Measurements from ENCODE around the gene SLMAP.
"Not testable (repeated sequence)": the region's sequence is repeated elsewhere in the genome, so short reads cannot be mapped to it uniquely, and the experiment has no call there.

Gene SLMAP

DNA sequence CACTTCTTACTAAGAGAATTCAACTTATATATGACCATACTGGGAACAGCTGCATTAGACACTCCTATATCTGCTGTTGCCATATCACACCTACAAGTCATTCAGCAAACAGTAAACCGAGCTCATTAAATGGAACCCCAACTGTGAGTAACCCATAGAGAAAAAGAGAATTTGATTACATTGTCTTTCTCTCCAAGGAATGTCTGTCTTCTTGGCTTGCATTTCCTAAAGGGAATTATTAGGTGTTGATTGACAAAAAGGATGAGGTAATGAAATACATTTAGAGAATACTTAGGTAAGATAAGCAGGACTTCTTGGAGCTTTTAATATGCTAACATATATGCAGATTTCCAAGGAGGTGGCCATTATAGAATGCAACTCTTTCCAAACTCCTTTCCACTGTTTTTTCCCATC, 76.8 kb downstream of the SLMAP start:
- no peak for DNase-seq

DNA sequence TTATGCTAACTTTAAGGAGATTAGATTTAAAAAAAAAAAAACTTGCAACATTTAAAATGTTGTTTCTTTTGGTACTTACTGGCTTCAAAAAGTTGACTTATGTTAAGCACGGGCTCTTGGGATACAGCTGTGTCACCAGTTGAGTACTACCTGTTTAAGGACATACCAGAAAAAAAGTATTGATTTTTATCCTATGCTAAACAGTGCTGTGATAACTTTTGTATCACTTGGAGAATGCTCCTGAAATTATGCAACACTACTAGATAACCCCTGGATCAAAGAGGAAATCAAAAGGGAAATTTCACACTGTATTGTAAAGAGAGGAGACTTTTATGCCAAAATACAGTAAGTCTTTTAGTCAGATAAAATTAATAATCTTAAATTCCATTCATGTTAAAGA, 77.7 kb downstream of the SLMAP start:
- DNase-seq = no peak

DNA sequence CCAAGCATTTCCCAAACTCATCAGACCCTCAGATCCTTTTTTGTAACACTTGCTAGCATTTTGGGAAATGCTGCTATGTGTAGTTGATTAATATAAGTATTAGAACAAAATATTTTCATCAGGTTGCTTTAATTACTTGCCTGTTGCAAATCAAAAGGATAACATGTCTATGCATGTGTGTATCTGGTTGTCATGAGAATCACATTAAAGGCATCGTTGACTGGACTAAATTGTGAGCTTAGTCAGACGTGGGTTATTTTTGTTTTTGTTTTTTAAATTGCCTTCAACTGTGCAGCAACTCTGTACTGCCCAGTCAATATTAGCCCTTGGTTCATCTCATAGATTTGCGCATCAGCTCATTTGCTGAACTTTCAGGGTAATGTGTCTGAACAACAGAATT, 81.6 kb downstream of the SLMAP start:
- DNase-seq = no peak

DNA sequence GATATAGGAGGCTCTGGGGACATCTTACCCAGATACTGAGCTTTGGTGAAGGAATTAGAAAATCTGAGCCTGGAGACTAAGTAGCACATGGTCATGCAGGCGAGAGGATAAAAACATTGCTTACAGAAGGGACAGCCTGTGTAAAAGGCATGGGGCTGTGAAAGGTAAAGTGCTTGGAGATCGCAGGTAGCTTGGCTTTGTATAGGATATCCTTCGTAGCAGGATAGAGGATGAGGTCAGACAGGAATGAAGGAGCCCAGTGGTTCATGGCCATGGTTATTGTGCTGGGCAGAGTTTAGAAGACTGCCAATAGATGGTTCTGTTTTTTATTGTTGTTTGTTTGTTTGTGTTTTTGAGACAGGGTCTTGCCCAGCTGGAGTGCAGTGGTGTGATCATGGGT, 82.5 kb downstream of the SLMAP start:
- no peak for DNase-seq

DNA sequence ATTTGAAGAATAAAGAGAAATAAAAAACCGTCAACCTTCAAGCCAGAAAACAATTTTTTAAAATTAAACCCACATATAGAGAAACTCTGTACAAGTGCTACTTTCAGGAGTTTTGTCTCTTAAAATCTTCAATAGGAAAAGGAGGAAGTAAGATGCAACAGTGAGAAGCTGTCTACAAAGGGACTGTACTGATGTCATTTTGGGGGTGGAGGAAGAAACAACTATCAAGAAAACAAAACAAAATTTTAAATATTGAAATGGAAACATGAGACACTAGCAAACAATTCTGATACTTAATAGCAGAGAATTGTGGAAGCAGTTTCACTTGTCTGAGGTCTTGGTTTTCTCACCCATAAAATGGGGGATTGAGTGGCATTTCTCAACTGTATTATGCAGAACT, 84.4 kb downstream of the SLMAP start:
- no peak for DNase-seq

DNA sequence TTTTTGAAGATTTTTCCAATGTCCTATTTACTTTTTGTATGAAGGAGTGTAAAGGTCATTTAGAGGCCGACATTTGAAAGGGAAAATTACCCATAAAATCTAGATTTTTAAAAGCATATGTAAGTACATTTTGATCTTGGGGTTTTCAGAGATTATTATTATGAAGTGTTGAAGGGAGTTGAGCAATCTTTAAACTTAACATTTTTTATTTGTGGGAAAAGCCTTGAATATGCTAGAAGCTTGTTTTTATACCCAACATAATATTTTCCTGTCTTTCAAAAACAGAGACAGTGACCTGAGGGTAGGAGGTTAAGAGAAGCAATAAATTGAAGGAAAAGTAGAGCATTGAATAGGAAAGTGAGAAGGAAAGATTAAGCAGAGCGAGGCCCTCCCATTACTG, 85.7 kb downstream of the SLMAP start:
- DNase-seq = no peak

DNA sequence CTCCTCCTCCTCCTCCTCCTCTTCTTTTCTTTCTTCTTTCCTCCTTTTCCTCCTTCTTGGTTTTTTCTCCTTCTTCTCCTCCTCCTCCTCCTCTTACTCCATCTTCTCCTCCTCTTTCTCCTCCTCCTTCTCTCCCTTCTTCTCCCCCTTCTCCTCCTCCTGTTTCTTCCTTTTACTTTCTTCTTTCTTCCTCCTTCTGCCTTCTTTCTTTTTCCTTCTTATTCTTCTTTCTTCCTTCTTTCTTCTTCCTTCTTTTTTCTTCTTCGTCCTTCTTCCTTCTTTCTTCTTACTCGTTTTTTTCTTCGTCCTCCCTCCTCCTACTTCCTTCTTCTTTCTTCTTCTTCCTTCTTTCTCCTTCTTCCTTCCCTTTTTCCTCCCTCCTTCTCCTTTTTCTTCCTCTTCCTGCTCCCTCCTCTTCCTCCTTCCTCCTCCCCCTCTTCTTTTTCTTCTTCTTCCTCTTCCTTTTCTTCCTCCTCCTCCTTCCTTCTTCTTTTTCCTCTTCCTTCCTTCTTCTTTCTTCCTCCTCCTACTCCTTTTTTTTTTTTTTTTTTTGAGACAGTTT, 92.1 kb downstream of the SLMAP start:
- DNase-seq = no peak

DNA sequence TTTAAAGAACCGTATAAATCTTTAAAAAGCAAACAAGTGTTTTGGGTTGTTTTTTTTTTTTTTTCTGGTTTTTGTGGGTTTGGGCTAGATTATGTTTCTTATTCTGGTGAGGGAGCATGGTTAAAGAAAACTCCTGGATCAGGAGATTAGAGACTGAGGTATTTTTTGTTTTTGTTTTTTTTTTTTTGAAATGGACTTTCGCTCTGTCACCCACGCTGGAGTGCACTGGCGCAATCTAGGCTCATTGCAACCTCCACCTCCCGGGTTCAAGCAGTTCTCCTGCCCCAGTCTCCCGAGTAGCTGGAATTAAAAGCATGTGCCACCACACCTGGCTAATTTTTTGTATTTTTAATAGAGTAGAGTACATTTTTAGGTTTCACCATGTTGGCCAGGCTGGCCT, 95.2 kb downstream of the SLMAP start:
- no peak for DNase-seq

DNA sequence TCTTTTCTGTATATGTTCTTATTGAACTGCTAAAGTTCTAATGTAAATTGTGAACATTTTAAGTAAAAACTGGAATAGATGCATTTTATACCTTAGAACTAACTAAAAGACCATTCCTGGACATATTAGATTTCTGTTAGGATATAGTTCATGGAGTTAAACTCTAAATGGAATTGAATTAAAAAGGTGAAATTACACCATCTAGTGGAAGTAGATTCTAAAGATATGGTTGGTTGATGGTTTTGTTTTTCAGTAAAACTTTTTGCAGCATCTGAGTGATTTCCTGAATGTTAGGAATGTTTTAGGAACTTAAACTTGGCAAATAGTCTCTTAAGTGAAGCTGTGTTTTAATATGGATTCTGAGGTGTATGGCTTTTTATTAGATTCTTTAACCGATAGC, 96.8 kb downstream of the SLMAP start:
- DNase-seq = no peak

DNA sequence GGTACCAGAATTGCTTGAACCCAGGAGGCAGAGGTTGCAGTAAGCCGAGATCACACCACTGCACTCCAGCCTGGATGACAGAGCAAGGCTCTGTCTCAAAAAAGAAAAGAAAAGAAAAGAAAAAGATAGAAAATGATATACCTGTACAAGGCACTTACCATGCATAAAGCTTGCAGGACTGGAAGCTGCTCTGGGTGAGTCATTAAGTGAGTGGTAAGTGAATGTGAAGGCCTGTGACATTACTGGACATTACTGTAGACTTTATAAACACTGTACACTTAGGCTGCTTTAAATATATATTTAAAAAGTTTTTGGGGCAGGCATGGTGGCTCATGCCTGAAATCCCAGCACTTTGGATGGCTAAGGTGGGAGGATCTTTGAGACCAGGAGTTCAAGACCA, 99.2 kb downstream of the SLMAP start:
- DNase-seq = no peak

DNA sequence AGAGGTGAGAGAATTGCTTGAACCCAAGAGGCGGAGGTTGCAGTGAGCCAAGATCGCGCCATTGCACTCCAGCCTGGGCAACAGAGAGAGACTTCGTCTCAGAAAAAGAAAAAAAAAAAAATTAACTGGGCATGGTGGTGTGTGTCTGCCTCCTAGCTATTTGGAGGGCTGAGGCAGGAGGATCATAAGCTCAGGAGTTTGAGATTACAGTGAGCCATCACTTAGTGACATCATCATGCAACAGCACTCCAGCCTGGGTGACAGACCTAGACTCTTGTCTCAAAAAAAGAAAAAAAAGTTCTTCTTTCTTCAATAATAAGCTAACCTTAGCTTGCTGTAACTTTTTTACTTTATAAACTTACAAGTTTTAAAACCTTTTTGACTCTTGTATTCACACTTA, 99.8 kb downstream of the SLMAP start:
- DNase-seq = no peak

DNA sequence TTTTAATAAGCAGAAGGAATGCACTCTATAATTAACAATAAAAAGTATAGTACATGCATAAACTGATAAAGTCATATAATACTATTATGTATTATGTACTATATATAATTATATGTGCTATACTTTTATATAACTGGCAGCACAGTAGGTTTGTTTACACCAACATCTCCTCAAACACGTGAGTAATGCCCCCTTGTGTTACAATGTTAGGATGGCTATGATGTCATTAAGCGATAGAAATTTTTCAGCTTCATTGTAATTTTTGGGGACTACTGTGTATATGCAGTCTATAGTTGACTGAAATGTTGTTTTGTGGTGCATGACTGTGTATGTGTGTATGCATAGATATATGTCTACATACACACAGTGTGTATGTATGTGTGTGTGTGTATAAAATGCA, 100.6 kb downstream of the SLMAP start:
- DNase-seq = peak; percentile 29

DNA sequence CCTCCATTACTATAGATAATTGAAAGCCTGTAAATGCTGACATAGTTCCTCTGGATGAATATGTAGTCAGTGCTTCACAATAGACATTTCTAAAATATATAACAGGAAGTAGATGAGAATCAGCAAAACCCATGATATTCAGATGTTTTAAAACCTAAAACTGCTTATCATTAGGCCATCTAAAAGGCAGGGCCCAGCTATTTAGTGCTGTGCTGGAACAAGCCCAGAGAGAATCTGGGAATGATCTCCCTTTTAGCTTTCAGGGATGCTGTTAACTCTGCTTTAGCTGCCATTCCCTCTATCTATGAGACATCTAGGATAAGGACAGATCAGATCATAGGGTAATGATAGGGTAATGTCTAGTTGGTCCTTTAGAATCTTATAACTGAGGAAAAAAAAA, 106.8 kb downstream of the SLMAP start:
- DNase-seq = no peak

DNA sequence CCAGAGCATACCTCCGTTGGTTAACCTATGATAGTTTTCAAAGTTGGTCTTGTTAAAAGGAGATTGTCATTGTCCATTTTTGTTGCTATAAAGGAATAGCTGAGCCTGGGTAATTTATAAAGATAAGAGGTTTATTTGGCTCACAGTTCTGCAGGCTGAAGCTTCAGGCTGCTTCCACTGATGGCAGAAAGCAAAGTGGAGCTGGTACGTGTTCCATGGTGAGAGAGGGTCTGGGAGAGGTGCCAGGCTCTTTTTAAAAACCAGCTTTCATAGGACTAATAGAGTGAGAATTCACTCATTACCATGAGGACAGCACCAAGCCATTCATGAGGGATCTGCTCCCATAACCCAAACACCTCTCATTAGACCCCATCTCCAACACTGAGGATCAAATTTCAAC, 107.3 kb downstream of the SLMAP start:
- DNase-seq = no peak

DNA sequence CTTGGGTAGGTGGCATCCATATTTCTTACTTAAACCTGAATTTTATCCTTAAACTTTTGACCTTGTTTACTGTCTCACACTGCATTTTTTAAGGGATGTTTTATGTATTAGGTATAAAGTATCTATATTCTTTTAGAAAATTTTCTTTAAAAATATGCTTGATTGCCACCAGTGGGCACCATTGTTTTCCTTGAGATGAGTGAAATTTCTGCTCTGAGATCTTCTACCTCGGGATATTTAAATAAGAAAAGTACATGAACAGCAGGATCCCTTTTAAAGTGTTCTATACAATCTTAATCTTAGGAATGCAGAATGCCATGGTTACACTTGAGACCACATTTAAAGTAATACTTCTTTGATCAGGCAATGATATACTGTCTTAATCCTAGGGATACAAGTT, 108.7 kb downstream of the SLMAP start:
- DNase-seq = no peak

DNA sequence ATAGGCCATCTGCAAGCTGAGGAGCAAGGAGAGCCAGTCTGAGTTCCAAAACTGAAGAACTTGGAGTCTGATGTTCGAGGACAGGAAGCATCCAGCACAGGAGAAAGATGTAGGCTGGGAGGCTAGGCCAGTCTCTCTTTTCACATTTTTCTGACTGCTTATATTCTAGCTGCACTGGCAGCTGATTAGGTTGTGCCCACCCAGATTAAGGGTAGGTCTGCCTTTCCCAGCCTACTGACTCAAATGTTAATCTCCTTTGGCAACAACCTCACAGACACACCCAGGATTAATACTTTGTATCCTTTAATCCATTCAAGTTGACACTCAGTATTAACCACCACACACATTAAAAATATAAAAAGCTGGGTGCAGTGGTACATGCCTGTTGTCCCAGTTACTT, 113.0 kb downstream of the SLMAP start:
- not testable (repeated sequence) for DNase-seq

DNA sequence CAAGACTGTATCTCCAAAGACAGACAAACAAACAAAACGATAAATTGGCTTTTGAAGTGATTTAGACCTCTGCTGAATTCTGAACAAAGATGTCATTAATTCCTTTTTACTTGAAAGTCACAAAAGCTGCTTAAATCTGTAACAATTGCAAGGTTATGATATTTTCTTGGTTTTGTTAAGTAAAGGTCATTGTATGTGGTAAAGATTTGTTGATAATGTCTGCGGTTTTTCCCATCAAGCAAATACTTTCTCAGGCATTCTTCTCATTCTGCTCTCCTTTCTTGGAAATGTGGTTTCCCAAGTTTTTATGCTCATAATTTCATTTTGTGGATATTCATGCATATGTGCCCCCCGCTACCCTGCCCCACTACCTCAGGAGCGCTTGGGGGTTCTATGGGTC, 116.5 kb downstream of the SLMAP start:
- no peak for DNase-seq

DNA sequence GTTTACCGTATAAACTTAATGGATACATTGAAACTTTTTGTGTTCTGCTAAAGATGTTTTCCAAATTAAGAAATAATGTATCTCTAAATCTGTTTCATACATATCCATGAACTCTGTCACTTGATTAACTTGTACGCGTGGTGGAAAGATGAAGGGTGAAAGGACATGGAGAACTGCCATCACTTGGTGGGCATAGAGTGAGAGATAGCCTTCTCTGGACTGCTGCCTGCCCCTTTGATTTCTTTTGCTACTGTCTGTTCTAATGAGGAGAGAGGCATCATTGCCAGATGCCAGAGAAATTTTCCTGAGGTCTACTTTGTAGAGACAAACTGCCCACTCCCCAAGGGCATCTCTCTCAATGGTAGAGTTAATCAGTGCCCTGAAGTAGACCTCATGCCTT, 120.5 kb downstream of the SLMAP start:
- DNase-seq = no peak

DNA sequence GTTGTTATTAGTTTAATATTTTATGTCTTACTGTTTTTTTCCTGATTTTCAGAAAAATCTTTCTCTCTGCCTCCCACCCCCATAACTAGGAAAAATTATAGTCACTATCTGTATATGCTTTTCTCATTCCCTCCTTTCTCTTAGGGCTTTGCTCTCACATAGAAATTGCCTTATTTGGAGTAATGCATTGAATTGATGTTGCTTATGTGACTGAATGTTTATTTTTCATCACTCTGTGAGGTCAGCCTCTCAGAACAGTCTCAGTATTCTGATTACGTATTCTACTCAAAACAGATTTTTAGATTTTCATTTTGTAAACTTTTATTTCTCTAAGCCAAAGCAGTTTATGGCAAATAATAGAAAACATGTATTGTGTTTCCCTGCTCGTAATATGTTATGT, 121.0 kb downstream of the SLMAP start:
- no peak for DNase-seq

DNA sequence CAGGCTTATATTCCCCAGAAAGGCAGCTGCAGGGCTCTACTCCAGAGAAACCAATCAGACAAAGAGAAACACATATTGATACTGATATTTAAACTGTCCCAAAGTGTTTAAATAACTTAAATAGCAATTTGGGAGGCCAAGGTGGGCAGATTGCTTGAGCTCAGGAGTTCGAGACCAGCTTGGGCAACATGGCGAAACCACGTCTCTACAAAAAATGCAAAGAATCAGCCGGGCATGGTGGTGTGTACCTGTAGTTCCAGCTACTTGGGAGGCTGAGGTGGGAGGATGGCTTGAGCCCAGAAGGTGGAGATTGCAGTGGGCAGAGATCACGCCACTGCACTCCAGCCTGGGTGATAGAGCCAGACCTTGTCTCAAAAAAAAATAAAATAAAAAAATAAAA, 128.3 kb downstream of the SLMAP start:
- DNase-seq = not testable (repeated sequence)

DNA sequence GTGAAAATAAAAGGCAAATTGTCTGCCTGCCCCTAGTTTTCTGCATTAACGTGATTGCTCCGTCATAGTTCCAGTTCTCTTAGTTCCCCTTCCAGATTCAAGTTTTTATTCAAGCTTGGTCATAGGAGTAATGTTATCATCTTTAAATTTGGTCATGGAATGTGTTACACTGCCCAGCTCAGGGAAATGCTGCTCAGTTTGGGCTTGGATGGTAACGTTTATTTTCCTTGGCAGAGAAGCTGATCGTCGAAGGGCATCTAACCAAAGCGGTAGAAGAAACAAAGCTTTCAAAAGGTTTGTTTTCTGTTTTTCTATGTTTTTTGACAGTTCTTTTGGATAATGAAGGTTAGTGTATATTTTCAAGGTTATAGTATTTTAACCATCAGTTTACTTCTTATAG, 133.7 kb downstream of the SLMAP start:
- DNase-seq = no peak

DNA sequence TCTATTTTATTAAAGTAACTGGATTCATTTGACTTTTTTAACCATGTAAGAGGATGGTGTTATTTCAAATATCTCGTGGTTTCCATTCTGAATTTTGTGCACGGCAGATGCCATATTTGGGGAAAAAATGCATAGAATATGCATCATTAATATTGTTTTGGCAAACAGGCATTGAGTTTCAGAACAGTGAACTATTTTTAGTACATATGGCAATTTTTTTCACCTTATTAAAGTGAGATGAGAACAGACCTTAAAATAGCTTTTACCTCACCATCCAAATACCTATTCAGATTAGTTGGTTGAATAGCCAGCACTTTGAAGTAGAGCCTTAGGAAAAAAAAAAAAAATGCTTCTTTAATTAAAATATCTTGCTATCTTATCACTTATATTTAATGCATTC, 134.8 kb downstream of the SLMAP start:
- no peak for DNase-seq

DNA sequence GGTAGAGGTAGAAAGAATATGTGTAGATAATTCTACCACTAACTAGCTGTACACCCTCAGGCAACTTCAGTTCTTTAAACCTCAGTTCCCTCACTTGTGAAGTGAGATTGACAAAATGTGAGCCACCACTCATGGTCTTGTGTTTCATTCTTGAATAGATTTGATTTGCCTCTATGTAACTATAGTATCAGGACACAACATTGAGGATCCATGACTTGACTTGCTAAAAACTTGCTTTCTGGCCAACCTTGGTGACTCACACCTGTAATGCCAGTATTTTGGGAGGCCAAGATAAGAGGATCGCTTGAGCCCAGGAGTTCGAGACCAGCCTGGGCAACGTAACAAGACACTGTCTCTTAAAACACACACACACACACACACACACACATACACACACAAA, 136.3 kb downstream of the SLMAP start:
- DNase-seq = no peak

DNA sequence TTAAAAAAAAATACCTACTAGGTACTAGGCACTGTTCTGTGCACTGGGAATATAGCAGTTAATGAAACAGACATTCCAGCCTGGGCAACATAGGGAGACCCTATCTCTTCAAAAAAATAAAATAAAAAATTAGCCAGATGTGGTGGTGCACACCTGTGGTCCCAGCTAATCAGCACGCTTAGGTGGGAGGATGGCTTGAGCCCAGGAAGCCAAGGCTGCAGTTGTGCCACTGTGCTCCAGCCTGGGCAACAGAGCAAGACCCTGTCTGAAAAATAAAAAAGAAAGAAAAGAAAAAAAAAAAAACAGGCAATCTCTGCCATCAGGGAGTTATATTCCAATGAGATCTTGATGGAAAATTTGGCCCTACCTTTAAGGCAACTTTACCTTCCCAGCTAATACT, 137.0 kb downstream of the SLMAP start:
- no peak for DNase-seq

DNA sequence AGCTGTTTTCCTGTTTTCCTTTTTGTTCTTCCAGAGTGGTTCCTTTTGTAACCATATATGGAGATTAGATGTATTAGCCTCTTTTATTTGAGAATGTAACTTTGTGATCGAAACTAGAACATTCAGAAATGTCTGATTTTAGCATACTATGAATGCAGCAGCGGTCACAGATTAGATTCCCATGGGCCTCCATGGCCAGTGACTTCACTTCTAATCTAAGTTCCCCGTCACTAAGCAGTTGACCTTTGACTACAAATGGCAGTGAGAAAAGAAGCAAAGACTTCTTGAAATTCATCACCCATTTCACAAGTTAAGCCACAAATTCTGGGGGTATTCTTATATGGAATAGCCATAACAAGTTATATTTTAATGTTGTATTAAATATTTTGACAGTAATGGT, 137.6 kb downstream of the SLMAP start:
- no peak for DNase-seq

DNA sequence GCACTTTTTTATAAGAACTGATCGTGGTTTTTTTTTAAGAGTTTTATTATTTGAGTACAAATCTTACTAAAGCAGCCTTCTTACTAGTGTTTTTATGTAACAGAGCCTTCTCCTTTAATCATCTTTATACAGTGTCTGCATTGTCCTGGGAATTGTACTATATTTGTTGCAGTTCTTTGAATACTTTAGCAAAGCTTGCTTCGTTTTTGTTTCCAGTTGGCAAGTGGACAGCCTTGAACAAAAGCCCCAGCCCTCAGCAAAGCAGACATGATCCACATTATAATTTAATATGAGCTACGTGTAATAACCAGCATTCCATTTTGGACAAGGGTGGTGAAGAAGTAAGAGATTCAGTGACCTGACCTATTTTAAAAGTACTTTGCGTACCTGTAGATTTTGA, 139.9 kb downstream of the SLMAP start:
- DNase-seq = no peak

All from CD4-positive, alpha-beta T cell treated with Interleukin-21 for 1 hour (primary cell).